ENCODE measurements around the gene TMEM132A. TPM values are rescaled to one million over a fixed set of nuclear protein-coding genes. Genes with fewer than 3 reads are reported as not detected.

TMEM132A gene
- total RNA-seq, 1 experiment from 2014 or later = 95.5 TPM

GRCh38 chr11:60959431-60959830, 35.2 kb downstream of the TMEM132A start:
- Mint-ChIP-seq H3K4me3 (no peak overlapping the region), H3K9me3 (no peaks in the 10 kb centered on the region), H3K36me3 (ENCODE audit: insufficient read depth in 1 of 3, low read depth in 3 of 3) (no peaks in the 10 kb centered on the region), H3K27ac (no peak overlapping the region), H3K27me3 (ENCODE audit: low read depth) (peaks cover 37% of the 10 kb centered on the region), H3K4me1 (no peaks in the 10 kb centered on the region)
- no peak overlapping the region for H3K14ac ChIP-seq (ENCODE audit: insufficient read depth, low read length)
- no peak overlapping the region for H2BK120ac ChIP-seq (ENCODE audit: low read depth, low read length, poor library complexity, severe bottlenecking)
- no peak for TF ChIP-seq CTCF (conservative IDR thresholded peaks at IDR 0.05)
- no peak overlapping the region for H3K4ac ChIP-seq (ENCODE audit: low read depth, low read length)
- H4K5ac ChIP-seq (ENCODE audit: insufficient read length, low read depth, low read length) = no peak overlapping the region
- H3K9me3 ChIP-seq (ENCODE audit: control insufficient read depth, low read depth, low read length) = no peaks in the 10 kb centered on the region
- H3K27me3 ChIP-seq (ENCODE audit: insufficient read depth, low read length) = no peaks in the 10 kb centered on the region
- no peak overlapping the region for H2BK15ac ChIP-seq (ENCODE audit: low read depth, low read length)
- H2AFZ ChIP-seq (ENCODE audit: low read length) = no peak overlapping the region
- no peak overlapping the region for H3K56ac ChIP-seq (ENCODE audit: insufficient read length, low read depth, low read length)
- H3K4me2 ChIP-seq (ENCODE audit: insufficient read depth, insufficient read length, low read length) = no peak overlapping the region
- H3K79me1 ChIP-seq (ENCODE audit: insufficient read depth, low read depth, low read length, poor library complexity, severe bottlenecking) = no peaks in the 10 kb centered on the region
- no peak overlapping the region for H4K91ac ChIP-seq (ENCODE audit: insufficient read length, low read depth, low read length)
- DNase-seq = no peak
- no peak overlapping the region for H3K27ac ChIP-seq (ENCODE audit: insufficient read length, low read depth, low read length)
- no peak overlapping the region for H4K8ac ChIP-seq (replicated peaks; ENCODE audit: insufficient read length, low read depth, low read length)
- no peak overlapping the region for H2BK5ac ChIP-seq (ENCODE audit: insufficient read length, low read length)
- H3K9ac ChIP-seq (ENCODE audit: extremely low read depth, insufficient read length, low read length) = no peak overlapping the region
- no peak overlapping the region for H2BK12ac ChIP-seq (ENCODE audit: insufficient read length, low read depth, low read length)
- H2AK5ac ChIP-seq (ENCODE audit: insufficient read length, low read length) = no peak overlapping the region
- H2BK20ac ChIP-seq (ENCODE audit: low read depth, low read length, poor library complexity, severe bottlenecking) = no peak overlapping the region
- H3K79me2 ChIP-seq (ENCODE audit: insufficient read depth, low read length) = no peaks in the 10 kb centered on the region
- no peak overlapping the region for H3K23ac ChIP-seq (ENCODE audit: insufficient read length, low read depth, low read length)
- H3K4me1 ChIP-seq (ENCODE audit: insufficient read depth, low read length) = no peaks in the 10 kb centered on the region
- no CpG with 5 or more reads among the region's 6 CpGs for WGBS (ENCODE audit: extremely low coverage, insufficient read length, low lambda C conversion rate)
- no peaks in the 10 kb centered on the region for H3K23me2 ChIP-seq (ENCODE audit: insufficient read length, low read depth, low read length, poor library complexity, severe bottlenecking)
- no peak overlapping the region for H3T11ph ChIP-seq (ENCODE audit: low read length)
- no peaks in the 10 kb centered on the region for H4K20me1 ChIP-seq (ENCODE audit: control insufficient read depth, insufficient read depth, insufficient read length)
- H3K18ac ChIP-seq (ENCODE audit: insufficient read length, low read depth, low read length) = no peak overlapping the region
